Esophagus squamous epithelium (tissue), 5 donors: Measurements from ENCODE around the gene KLHL36. TPM values are rescaled to one million over a fixed set of nuclear protein-coding genes. Genes with fewer than 3 reads are reported as not detected.

Experiments
- DNase-seq: peaks from one replicate; lab custom pipeline; 2025; lab: John Stamatoyannopoulos, UW
- H3K27ac ChIP-seq, 4 donors: fragments of 200-600 bp; sonication (generic); one replicate each; pipeline ENCODE4 v1.5.1; 2016 to 2019; ENCODE audit warnings: mild to moderate bottlenecking in 1 of 4
- H3K27me3 ChIP-seq, 4 donors: fragments of 200-600 bp; sonication (generic); 1 replicate in 3 of 4; 2 replicates in 1 of 4; pipeline versions ENCODE4 v1.5.1 to v1.6.0; 2017 to 2021; ENCODE audit warnings: antibody characterized with exemption in 1 of 4
- H3K36me3 ChIP-seq, 3 donors: fragments of 200-600 bp; sonication (generic); one replicate each; pipeline ENCODE4 v1.5.1; 2016 to 2019
- H3K4me1 ChIP-seq, 3 donors: fragments of 200-600 bp; sonication (generic); one replicate each; pipeline ENCODE4 v1.5.1; 2017 to 2019
- H3K4me3 ChIP-seq, 4 donors: fragments of 200-600 bp; sonication (generic); 1 replicate in 3 of 4; 2 replicates in 1 of 4; pipeline ENCODE4 v1.5.1; 2016 to 2019; ENCODE audit warnings: mild to moderate bottlenecking in 2 of 4, moderate library complexity in 1 of 4
- H3K9me3 ChIP-seq, 3 donors: fragments of 200-600 bp; sonication (generic); one replicate each; pipeline ENCODE4 v1.5.1; 2016 to 2019
- CTCF ChIP-seq, 6 experiments: fragments of 450-650 bp in 4 of 6; fragments of 200-600 bp in 2 of 6; sonication (generic) in 2 of 6; IDR thresholded peaks; one replicate each; pipeline ENCODE4 v1.5.1; 2016 to 2019; ENCODE audit warnings: antibody characterized with exemption in 6 of 6, mild to moderate bottlenecking in 4 of 6, moderate library complexity in 4 of 6
- POLR2A ChIP-seq, 4 donors: fragments of 450-650 bp; IDR thresholded peaks; one replicate each; pipeline ENCODE4 v1.6.1; 2017; ENCODE audit warnings: antibody characterized with exemption in 4 of 4, mild to moderate bottlenecking in 4 of 4, moderate library complexity in 3 of 4
- WGBS, 2 donors: methylation state at CpG; one replicate each; pipeline ENCODE4 v1.1.5; 2018; 5-methylcytosine and 5-hydroxymethylcytosine counted together
- intact Hi-C: fragments of 100-400 bp; cut with DNase I; formaldehyde crosslinking; loops from one replicate; pipeline ENCODE4 v1.15.0; 2022
- total RNA-seq, 4 donors: library from RNA; depleted of rRNA; stranded (reverse); fragments of >200 nt; gene quantifications; one replicate each; pipeline ENCODE4 v1.1.0, GENCODE V29; 2016
- donor health status: DM: yes; HTN: yes; CAD: no.

Gene KLHL36
- total RNA-seq, 4 donors from 2014 or later = 28.7 to 58.6 (median 40.1) TPM

- Histone ChIP-seq H3K4me1 (peaks cover 13 to 46% (median 26%) of the 10 kb centered on the region in 3 donors), H3K36me3 (peaks cover 0 to 33% (median 8%) of the 10 kb centered on the region in 3 donors), H3K4me3 (peak overlapping the region; percentile 72 to 96 (median 82)), H3K27me3 (no peaks in the 10 kb centered on the region), H3K27ac (peak overlapping the region; percentile 90 to 96 (median 93)), H3K9me3 (no peaks in the 10 kb centered on the region)
- DNase-seq = no peak
- intact Hi-C loops = no loop called here
- 11 to 12% methylated on average over 6 of the region's 96 CpGs for WGBS, 2 donors
- TF ChIP-seq CTCF (IDR thresholded peaks at IDR 0.05) = no peak
- no peak for TF ChIP-seq POLR2A (IDR thresholded peaks at IDR 0.05)
Observed at GRCh38 chr16:84648595-84649510, 542 bp downstream of the KLHL36 start.

GRCh38 chr16:84649511-84649861, 1.2 kb downstream of the KLHL36 start:
- peak overlapping the region; percentile 72 to 96 (median 82) for H3K4me3 ChIP-seq
- H3K27me3 ChIP-seq = no peaks in the 10 kb centered on the region
- no peak for DNase-seq
- H3K4me1 ChIP-seq = peaks cover 13 to 40% (median 20%) of the 10 kb centered on the region in 3 donors
- H3K9me3 ChIP-seq = no peaks in the 10 kb centered on the region
- peaks cover 0 to 40% (median 12%) of the 10 kb centered on the region in 3 donors for H3K36me3 ChIP-seq
- TF ChIP-seq CTCF (IDR thresholded peaks at IDR 0.05) (no peak), POLR2A (IDR thresholded peaks at IDR 0.05) (no peak)
- H3K27ac ChIP-seq = peak overlapping the region; percentile 90 to 96 (median 93)
- WGBS, 2 donors = 55 to 56% methylated on average over 8 to 11 of the region's 11 CpGs
- intact Hi-C loops = no loop called here

GRCh38 chr16:84650062-84650991, 2.0 kb downstream of the KLHL36 start:
- 74 to 75% methylated on average over 17 of the region's 20 CpGs for WGBS, 2 donors
- intact Hi-C loops = no loop called here
- peak overlapping the region in 3 of 4 donors; percentile 22 to 96 (median 95) for H3K27ac ChIP-seq
- H3K27me3 ChIP-seq = no peaks in the 10 kb centered on the region
- TF ChIP-seq POLR2A (IDR thresholded peaks at IDR 0.05) (no peak), CTCF (IDR thresholded peaks at IDR 0.05) (no peak)
- peak overlapping the region in 2 of 4 donors; percentile 90 to 96 for H3K4me3 ChIP-seq
- peaks cover 0 to 48% (median 12%) of the 10 kb centered on the region in 3 donors for H3K36me3 ChIP-seq
- DNase-seq = no peak
- no peaks in the 10 kb centered on the region for H3K9me3 ChIP-seq
- H3K4me1 ChIP-seq = peaks cover 13 to 34% (median 20%) of the 10 kb centered on the region in 3 donors

- H3K36me3 ChIP-seq = peaks cover 8 to 70% (median 21%) of the 10 kb centered on the region in 3 donors
- WGBS, 2 donors = 65 to 76% methylated on average over 6 to 7 of the region's 7 CpGs
- no peaks in the 10 kb centered on the region for H3K27me3 ChIP-seq
- no peaks in the 10 kb centered on the region for H3K9me3 ChIP-seq
- H3K27ac ChIP-seq = no peak overlapping the region
- H3K4me1 ChIP-seq = peaks cover 13 to 29% (median 17%) of the 10 kb centered on the region in 3 donors
- intact Hi-C loops = no loop called here
- H3K4me3 ChIP-seq = no peak overlapping the region
- TF ChIP-seq POLR2A (IDR thresholded peaks at IDR 0.05) = no peak
- no peak for DNase-seq
Observed at GRCh38 chr16:84652566-84652965, 4.3 kb downstream of the KLHL36 start.

GRCh38 chr16:84654238-84654637, 5.9 kb downstream of the KLHL36 start:
- Histone ChIP-seq H3K4me3 (no peak overlapping the region), H3K36me3 (peaks cover 18 to 86% (median 33%) of the 10 kb centered on the region in 3 donors), H3K27ac (no peak overlapping the region), H3K27me3 (no peaks in the 10 kb centered on the region), H3K4me1 (peaks cover 11 to 20% (median 11%) of the 10 kb centered on the region in 3 donors), H3K9me3 (no peaks in the 10 kb centered on the region)
- TF ChIP-seq POLR2A (IDR thresholded peaks at IDR 0.05) = no peak
- no peak for TF ChIP-seq CTCF (IDR thresholded peaks at IDR 0.05)
- intact Hi-C loops = no loop called here
- no peak for DNase-seq
- WGBS, 2 donors = 80 to 89% methylated on average over 2 to 3 of the region's 3 CpGs
